Measurements from ENCODE around the gene SULT1C3.

SULT1C3 gene

DNA sequence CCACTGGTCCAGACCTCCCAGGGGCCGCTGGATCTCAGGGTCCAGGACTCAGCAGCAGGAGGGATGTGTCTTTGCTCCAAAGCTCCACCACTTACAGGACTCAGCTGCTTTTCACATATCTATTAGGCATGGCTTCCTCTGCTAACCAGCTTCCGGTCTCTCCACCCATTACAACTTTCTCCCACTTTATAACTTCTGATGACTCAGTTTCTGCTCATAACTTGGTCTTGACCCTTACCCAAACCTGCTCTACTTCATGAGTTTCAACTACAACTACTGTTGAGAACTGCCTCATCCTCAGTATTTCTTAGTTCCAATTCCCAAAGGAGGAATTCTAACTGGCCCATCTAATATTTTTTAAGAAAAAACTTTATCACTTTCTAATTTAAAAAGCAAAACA is 66.1 kb downstream of the SULT1C3 start:
- DNase-seq, result no peak

- no peak for DNase-seq
Observed at GRCh38 chr2:108309903-108310302, 70.1 kb downstream of the SULT1C3 start.

All from hippocampal formation (tissue), 2 donors.